Right lobe of liver (tissue), 6 donors: ENCODE results near the gene MAEA. TPM values are rescaled to one million over a fixed set of nuclear protein-coding genes. Genes with fewer than 3 reads are reported as not detected.

Experiments
- ATAC-seq, 4 donors: fragments of 200-7000 bp; cut with Tn5 transposase; one replicate each; pipeline ENCODE4 v1.9.1; 2020; ENCODE audit warnings: mild to moderate bottlenecking in 4 of 4, moderate library complexity in 4 of 4
- DNase-seq, 3 donors: peaks; one replicate each; pipeline ENCODE4 v3.0.0-alpha.2; 2020
- H3K27ac ChIP-seq, 3 donors: fragments of 200-600 bp; one replicate each; pipeline ENCODE4 v1.8.0; 2022
- H3K27me3 ChIP-seq, 2 donors: fragments of 200-600 bp; one replicate each; pipeline ENCODE4 v1.8.0; 2022
- H3K36me3 ChIP-seq, 4 donors: fragments of 200-600 bp; sonication (generic) in 1 of 4; one replicate each; pipeline versions ENCODE4 v1.5.1 to v1.8.0; 2017 to 2022; ENCODE audit warnings: control low read depth in 1 of 4
- H3K4me1 ChIP-seq, 4 donors: fragments of 200-600 bp; sonication (generic) in 1 of 4; one replicate each; pipeline versions ENCODE4 v1.5.1 to v1.8.0; 2017 to 2022; ENCODE audit warnings: control low read depth in 1 of 4
- H3K4me3 ChIP-seq, 3 donors: fragments of 200-600 bp; one replicate each; pipeline ENCODE4 v1.8.0; 2022
- H3K9me3 ChIP-seq, 4 donors: fragments of 200-600 bp; sonication (generic) in 1 of 4; one replicate each; pipeline versions ENCODE4 v1.5.1 to v1.8.0; 2017 to 2022; ENCODE audit warnings: control low read depth in 1 of 4
- CTCF ChIP-seq, 4 donors: fragments of 200-600 bp in 3 of 4; fragments of 450-650 bp in 1 of 4; IDR thresholded peaks; one replicate each; pipeline versions ENCODE4 v1.5.1 to v1.8.0; 2016 to 2022; ENCODE audit warnings: antibody characterized with exemption in 4 of 4, mild to moderate bottlenecking in 2 of 4
- POLR2A ChIP-seq: fragments of 450-650 bp; IDR thresholded peaks from one replicate; pipeline ENCODE4 v1.6.1; 2017; ENCODE audit warnings: antibody characterized with exemption, mild to moderate bottlenecking
- WGBS: methylation state at CpG from one replicate; pipeline ENCODE4 v1.1.6; 2018; ENCODE audit warnings: low coverage, low lambda C conversion rate; ENCODE audit not compliant: insufficient coverage; ENCODE audit errors: missing lambda C conversion rate; 5-methylcytosine and 5-hydroxymethylcytosine counted together
- intact Hi-C, 2 donors: fragments of 100-400 bp; cut with DNase I; formaldehyde crosslinking; loops; one replicate each; pipeline versions ENCODE4 v1.11.2 to v1.14.1; 2022
- total RNA-seq, 6 experiments: library from RNA; depleted of rRNA in 2 of 6; stranded (reverse); fragments of >200 nt in 2 of 6; fragmentation: NEBNext Ultra II Directional in 3 of 6; extraction: Animal tissue kit (Norgen Biotek cat#: 25700) in 3 of 6; gene quantifications; one replicate each; pipeline versions ENCODE4 v1.1.0 to v1.2.4, GENCODE V29; 2016 to 2023
- donor health status: DM: no; HTN: yes; CAD: no.
- donor health status: DM: no; HTN: no; CAD: no.
- donor health status: DM: no; HTN: no; CAD: no.
- donor health status: DM: no; HTN: yes; CAD: no.
- donor health status: DM: no; HTN: yes; CAD: no.

The MAEA gene
- total RNA-seq, 6 experiments from 2014 or later: 24.3 to 42.0 (median 27.9) TPM

- Histone ChIP-seq H3K4me1 (peaks cover 0 to 5% (median 2%) of the 10 kb centered on the region in 4 donors), H3K27me3 (no peaks in the 10 kb centered on the region), H3K36me3 (no peaks in the 10 kb centered on the region), H3K27ac (no peak overlapping the region), H3K9me3 (no peaks in the 10 kb centered on the region), H3K4me3 (no peak overlapping the region)
- TF ChIP-seq CTCF (IDR thresholded peaks at IDR 0.05) (no peak), POLR2A (no peak)
- 91% methylated on average over 9 of the region's 10 CpGs for WGBS
- DNase-seq: peak in 2 of 3 donors; percentile 11 to 39
- intact Hi-C loops: loop anchor here in 1 of 2 donors (10.0 kb wide), 1 partner anchor 257 kb away; no protein-coding TSS in a partner anchor
- no peak for ATAC-seq
Measured at GRCh38 chr4:1367936-1368289, 78.2 kb downstream of the MAEA start.

GRCh38 chr4:1368421-1369090 lies 78.9 kb downstream of the MAEA start:
- DNase-seq (peak in 2 of 3 donors; percentile 14 to 49), ATAC-seq (peak in 2 of 4 donors; percentile 2 to 3)
- no peak overlapping the region for H3K4me3 ChIP-seq
- H3K36me3 ChIP-seq: no peaks in the 10 kb centered on the region
- no peaks in the 10 kb centered on the region for H3K9me3 ChIP-seq
- TF ChIP-seq POLR2A (no peak), CTCF (IDR thresholded peaks at IDR 0.05) (no peak)
- no peak overlapping the region for H3K27ac ChIP-seq
- 100% methylated on average over 2 of the region's 24 CpGs for WGBS
- no peaks in the 10 kb centered on the region for H3K27me3 ChIP-seq
- intact Hi-C loops: loop anchor here in 1 of 2 donors (10.0 kb wide), 1 partner anchor 256 kb away; no protein-coding TSS in a partner anchor
- peaks cover 0 to 5% (median 2%) of the 10 kb centered on the region in 4 donors for H3K4me1 ChIP-seq

- no peak for ATAC-seq
- Histone ChIP-seq H3K27me3 (no peaks in the 10 kb centered on the region), H3K4me3 (no peak overlapping the region), H3K4me1 (peaks cover 0 to 5% (median 2%) of the 10 kb centered on the region in 4 donors), H3K9me3 (no peaks in the 10 kb centered on the region), H3K36me3 (no peaks in the 10 kb centered on the region), H3K27ac (no peak overlapping the region)
- intact Hi-C loops: loop anchor here in 1 of 2 donors (10.0 kb wide), 1 partner anchor 256 kb away; no protein-coding TSS in a partner anchor
- peak in 2 of 3 donors; percentile 18 to 40 for DNase-seq
- no peak for TF ChIP-seq CTCF (IDR thresholded peaks at IDR 0.05)
- no peak for TF ChIP-seq POLR2A
- 95% methylated on average over 6 of the region's 18 CpGs for WGBS
Measured at GRCh38 chr4:1369091-1369450, 79.4 kb downstream of the MAEA start.

- 55% methylated on average over 20 of the region's 22 CpGs for WGBS
- intact Hi-C loops: loop anchor here in 1 of 2 donors (10.0 kb wide), 1 partner anchor 255 kb away; no protein-coding TSS in a partner anchor
- TF ChIP-seq CTCF (IDR thresholded peaks at IDR 0.05): no peak
- TF ChIP-seq POLR2A: no peak
- Histone ChIP-seq H3K36me3 (peaks cover 0 to 2% (median 0%) of the 10 kb centered on the region in 4 donors), H3K4me3 (no peak overlapping the region), H3K4me1 (peaks cover 0 to 5% (median 2%) of the 10 kb centered on the region in 4 donors), H3K9me3 (no peaks in the 10 kb centered on the region), H3K27me3 (no peaks in the 10 kb centered on the region), H3K27ac (no peak overlapping the region)
- DNase-seq: peak in 2 of 3 donors; percentile 29 to 43
- ATAC-seq: peak; percentile 14 to 73 (median 66)
Measured at GRCh38 chr4:1369479-1370079, 79.9 kb downstream of the MAEA start.
